G401.6 (cell line): ENCODE data around the gene IKBIP.
A peak's percentile ranks its signal among the peaks of the same experiment; 100 is the strongest.
"Not testable (repeated sequence)": the region's sequence is repeated elsewhere in the genome, so short reads cannot be mapped to it uniquely, and the experiment has no call there.

Experiments used
- FAIRE-seq: peaks from 2 replicates; lab custom pipeline; 2012; peaks lifted over from hg19 to GRCh38; lab: Jason Lieb, UNC

IKBIP gene, protein sequence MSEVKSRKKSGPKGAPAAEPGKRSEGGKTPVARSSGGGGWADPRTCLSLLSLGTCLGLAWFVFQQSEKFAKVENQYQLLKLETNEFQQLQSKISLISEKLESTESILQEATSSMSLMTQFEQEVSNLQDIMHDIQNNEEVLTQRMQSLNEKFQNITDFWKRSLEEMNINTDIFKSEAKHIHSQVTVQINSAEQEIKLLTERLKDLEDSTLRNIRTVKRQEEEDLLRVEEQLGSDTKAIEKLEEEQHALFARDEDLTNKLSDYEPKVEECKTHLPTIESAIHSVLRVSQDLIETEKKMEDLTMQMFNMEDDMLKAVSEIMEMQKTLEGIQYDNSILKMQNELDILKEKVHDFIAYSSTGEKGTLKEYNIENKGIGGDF

DNA sequence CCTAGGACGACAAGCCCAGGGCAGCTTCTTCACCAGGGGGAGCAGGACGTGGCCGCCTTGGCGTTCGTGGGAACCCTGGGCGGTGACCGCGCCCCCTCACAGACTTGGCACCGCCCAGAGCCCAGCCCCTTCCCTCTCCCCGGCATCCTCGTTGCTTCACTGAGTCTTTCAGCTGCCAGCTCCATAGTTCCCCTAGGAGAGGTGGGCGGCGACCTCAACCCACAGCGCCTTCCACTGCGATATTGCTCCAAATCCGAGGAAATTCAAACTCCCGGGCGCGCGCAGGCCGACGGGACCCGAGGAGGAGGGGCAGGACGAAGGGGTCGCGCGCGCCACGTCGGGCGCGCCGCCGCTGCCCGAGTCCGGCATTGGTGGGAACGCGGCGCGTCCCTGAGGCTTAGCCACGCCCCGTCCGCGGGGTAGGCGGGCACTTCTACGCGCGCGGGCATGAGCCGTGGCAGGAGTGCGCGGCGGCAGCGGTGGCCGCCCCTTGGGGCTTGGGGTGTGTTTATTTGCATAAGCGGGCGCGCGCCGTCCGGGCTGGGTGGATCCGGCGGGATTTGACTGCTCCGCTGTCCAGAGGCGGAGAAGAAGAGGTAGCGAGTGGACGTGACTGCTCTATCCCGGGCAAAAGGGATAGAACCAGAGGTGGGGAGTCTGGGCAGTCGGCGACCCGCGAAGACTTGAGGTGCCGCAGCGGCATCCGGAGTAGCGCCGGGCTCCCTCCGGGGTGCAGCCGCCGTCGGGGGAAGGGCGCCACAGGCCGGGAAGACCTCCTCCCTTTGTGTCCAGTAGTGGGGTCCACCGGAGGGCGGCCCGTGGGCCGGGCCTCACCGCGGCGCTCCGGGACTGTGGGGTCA is at the start of gene IKBIP, which contains the start of gene APAF1:
Gene IKBIP, minus strand, starts transcription at position 77 of the 860 bp plus-strand sequence. CDS start 87 bp downstream, outside the sequence.
Gene APAF1, plus strand, starts transcription at position 579 of the 860 bp plus-strand sequence. CDS start 3,070 bp downstream, outside the sequence.
- peak; percentile 71 for FAIRE-seq

DNA sequence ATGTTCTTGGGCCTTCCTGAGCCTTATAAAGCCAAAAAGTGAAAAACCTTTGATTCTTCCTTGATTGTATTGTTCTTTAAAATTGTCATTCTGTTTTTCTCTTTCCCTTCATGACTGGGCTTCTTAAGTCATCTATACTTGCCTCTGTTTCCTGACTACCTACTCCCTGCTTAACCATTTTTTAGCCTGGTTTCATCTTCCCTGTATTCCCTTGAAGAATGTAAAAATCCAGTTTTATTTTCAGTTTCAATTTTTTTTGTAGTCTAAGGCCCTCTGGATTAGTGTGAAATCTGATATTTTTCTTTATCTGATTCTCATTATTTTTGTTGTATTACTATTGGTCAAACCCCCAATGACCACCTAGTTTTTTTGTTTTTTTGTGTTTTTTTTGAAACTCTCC is 46.8 kb upstream of the IKBIP start:
- FAIRE-seq = no peak

- FAIRE-seq = no peak
These were observed 42.0 kb upstream of the IKBIP start for GRCh38 chr12:98686603-98687002.

- FAIRE-seq = no peak
These were observed 39.6 kb upstream of the IKBIP start for GRCh38 chr12:98684199-98684598.

GRCh38 chr12:98679611-98680005 is 35.0 kb upstream of the IKBIP start:
- FAIRE-seq = no peak

GRCh38 chr12:98678946-98679610 is 34.5 kb upstream of the IKBIP start:
- FAIRE-seq = no peak

DNA sequence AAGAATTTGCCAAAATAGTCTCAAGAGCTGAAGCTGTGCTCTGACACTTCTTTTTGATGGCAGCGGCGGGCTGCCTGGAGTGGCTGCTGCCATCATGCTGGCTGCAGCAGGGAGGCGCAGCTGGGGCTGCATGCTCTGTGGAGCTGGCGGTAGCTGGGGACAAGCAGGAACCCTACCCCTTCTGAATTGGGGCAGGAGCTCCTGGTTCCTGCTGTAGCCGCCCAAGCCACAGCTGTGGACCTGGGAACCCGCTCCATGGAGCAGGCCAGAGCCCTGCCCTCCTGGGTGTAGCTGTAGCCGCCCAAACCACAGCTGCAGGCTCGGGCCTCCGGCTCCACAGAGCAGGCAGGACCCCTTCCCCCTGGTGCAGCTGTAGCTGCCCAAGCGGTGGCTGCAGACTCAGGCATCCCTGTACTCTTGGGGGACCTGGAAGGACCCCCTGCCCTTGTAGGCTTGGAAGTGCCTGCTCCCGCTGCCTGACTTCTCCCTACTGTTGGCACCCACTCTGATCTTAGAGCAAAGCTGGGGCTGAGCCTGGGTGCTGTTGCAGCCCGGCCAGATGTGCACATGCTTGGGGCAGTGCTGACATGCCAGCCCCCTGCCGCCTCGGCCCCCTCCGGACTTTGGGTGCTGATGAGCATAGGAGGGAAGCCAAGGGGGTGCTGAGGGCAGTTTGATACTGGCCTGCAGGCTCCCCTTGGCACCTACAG is 33.8 kb upstream of the IKBIP start:
- FAIRE-seq = no peak

DNA sequence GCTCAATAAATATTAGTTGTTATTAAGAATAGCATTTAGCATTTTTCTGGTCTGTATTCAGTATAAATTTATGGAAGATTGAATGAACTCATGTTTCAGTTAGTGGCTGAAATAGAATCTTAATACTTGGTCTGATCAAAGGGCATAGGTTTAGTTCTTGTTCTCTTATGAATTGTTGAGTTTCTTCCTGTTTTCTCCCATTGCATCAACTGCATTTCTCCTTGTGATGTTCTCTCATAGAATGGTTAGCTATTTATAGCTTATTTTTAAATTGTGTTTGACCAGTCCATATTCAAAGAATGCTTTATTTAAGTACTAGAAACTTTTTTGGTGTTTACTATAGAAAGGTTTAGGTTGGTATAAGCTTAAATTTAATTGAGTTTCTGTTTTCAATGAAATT is 30.3 kb upstream of the IKBIP start:
- FAIRE-seq = no peak

DNA sequence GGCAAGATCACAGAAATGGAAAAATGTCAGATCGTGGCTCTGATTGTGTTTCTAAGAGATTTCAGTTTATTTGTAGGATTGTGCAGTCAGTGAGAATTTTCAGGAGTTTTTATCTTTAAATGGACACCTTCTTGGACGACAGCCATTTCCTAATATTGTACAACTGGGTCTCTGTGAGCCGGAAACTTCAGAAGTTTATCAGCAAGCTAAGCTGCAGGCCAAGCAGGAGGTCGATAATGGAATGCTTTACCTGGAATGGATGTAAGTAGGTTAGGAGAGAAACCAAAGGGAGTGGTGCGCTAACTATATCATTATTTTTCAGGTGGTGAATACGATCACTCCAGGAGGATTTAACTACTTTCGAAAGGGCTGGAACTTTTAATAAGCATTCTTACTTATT is 26.9 kb upstream of the IKBIP start:
- no peak for FAIRE-seq

- FAIRE-seq = no peak
These were observed 25.2 kb upstream of the IKBIP start for GRCh38 chr12:98669751-98670150.

- FAIRE-seq = no peak
These were observed 15.9 kb upstream of the IKBIP start for GRCh38 chr12:98660521-98660920.

DNA sequence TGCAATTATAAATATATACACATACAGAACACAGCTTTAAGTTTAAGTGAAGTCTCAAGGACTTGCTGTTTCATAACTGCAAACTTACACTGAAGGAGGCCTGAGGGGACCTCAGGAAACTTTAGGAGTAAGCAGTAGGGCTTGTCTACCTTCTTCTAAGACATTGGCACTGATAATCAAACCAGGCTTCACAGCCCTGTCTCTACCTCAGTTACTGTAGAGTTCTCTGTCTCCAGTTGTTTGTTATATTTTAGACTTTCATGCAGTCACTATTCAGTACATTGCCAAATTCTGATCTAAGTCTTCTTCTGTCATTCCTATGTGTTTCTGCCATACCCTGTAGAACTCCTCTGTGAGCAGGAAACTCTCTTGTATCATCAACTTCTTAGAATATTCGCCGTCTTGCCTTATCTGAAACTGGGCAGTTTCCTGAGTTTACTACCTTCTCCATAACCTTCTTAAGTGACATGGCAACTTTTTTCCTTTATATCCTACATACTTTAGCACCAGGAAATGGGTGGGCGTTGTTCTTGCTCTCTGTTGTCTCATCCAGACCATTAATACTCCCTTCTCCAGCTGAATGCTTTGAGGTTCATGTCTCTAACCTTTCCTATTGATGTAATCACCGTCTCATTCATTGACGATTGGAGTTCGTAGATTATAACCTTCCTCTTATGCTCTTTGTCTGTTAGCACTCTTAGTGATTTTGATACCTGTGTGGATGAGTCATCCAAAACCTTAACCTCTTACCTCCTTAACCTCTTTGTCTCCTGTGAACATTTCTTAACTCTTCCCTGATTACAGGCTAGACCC is 11.9 kb upstream of the IKBIP start:
- no peak for FAIRE-seq

DNA sequence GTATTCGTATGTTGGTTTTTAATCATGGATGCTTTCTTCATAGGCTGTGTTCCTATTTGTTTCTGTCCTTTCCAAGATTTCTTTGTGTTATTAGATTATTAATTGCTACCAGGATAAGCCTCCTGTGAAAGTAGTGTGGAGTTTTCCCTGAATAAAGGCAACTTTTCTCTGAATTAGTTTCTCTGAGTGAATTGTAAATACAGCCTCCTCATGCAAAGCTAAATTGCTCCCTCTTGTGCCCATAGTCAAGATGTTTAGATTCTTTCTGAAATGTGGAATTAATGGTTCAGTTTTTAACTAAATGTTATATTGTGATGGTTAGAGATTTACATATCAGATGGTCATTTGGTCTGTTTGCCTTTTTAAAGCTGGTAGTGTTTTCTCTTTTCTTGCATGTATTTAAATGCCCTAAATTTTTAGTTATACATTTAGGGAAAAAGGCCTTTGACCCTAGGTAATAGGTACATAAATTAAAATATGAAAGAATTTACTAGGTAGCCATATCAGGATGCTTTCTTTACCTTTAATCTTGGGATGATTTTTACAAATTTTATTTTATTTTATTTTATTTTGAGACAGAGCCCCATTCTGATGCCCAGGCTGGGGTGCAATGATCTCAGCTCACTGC is 9.4 kb upstream of the IKBIP start:
- FAIRE-seq = peak; percentile 98

GRCh38 chr12:98651328-98651727 is 6.7 kb upstream of the IKBIP start:
- FAIRE-seq = no peak

DNA sequence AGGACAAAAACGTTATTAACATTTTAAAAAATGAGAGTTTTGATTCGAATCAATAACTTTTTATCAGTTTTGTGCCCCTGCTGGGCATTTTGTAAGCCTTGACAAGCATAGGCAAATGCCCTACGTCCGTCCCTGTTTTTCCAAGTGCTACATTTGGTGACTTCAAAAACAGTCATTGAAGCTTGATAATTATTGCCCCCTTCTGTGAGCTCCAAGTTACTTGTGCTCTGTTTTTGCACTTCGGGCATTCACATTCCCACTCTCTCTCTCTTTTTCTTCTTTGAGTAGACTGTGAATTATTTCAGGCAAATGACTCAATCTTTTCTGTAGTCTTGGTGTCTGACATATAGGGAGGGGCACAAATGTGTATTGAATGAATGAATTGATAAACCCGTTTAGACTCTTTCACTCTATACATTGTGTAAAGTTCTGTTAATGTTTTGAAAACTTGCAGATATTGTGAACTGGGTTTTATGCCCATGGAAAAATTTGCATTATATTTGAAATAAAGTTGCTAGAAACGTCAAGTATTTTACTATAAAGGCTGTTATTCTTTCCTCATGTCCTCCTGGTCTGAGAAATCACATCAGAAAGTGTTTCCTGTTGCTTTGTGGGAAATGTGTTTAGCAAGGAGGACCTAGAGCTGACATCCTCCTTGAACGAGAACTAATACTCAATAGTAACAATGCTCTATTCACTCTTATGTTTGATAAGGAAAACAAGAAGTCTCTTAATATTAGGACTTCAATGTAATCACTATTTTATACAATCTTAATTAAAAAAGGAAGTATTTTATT is 1.9 kb upstream of the IKBIP start:
- no peak for FAIRE-seq

DNA sequence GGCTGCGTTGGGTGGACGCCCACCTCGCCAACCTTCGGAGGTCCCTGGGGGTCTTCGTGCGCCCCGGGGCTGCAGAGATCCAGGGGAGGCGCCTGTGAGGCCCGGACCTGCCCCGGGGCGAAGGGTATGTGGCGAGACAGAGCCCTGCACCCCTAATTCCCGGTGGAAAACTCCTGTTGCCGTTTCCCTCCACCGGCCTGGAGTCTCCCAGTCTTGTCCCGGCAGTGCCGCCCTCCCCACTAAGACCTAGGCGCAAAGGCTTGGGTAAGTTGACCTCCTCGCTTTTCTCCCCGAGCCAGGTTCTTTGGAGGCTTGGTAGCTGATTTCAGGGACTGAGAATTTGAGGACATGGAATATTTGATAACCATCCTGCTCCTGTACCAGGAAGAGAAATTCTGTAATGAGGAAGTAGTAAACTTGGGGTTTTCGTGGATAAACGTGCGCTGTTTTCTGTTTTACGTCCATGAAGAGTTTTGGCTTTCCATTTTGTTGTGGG is 1.0 kb upstream of the IKBIP start:
- no peak for FAIRE-seq

GRCh38 chr12:98644433-98644711 is 216 bp downstream of the IKBIP start:
- no peak for FAIRE-seq

- not testable (repeated sequence) for FAIRE-seq
These were observed 1.8 kb downstream of the IKBIP start for GRCh38 chr12:98642801-98643200.

GRCh38 chr12:98639491-98639890 is 5.1 kb downstream of the IKBIP start:
- no peak for FAIRE-seq

- no peak for FAIRE-seq
These were observed 6.6 kb downstream of the IKBIP start for GRCh38 chr12:98638009-98638408.
